Measurements from ENCODE around the gene NANOS3. TPM values are rescaled to one million over a fixed set of nuclear protein-coding genes. Genes with fewer than 3 reads are reported as not detected.

The NANOS3 gene
- total and polyA plus RNA-seq, 9 of the 15 experiments (the other 6 are each of a cell fraction or from before 2014, with no cell fraction given): not detected

- TF ChIP-seq ZNF318 (IDR thresholded peaks at IDR 0.05; ENCODE audit: borderline replicate concordance in 1 of 2, low read depth in 1 of 2): no peak
- TF ChIP-seq ZNF696 (CRISPR knock-in tag; conservative IDR thresholded peaks at IDR 0.05): no peak
- TF ChIP-seq ZNF77 (CRISPR knock-in tag; IDR thresholded peaks at IDR 0.05): no peak
- no peak for TF ChIP-seq ZNF3 (CRISPR knock-in tag; IDR thresholded peaks at IDR 0.05)
- TF ChIP-seq ZBTB17 (CRISPR knock-in tag; IDR thresholded peaks at IDR 0.05): 0 out of 2 replicates have a peak, but pooled peaks have one; percentile 35
- TF ChIP-seq ZNF766 (CRISPR knock-in tag; conservative IDR thresholded peaks at IDR 0.05): no peak
- no peak for TF ChIP-seq ZNF24 (IDR thresholded peaks at IDR 0.05)
- no peak for TF ChIP-seq ZFPM2 (CRISPR knock-in tag; IDR thresholded peaks at IDR 0.05)
- TF ChIP-seq ARHGAP35 (IDR thresholded peaks at IDR 0.05; ENCODE audit: partially characterized antibody): no peak
- TF ChIP-seq ZBED1 (IDR thresholded peaks at IDR 0.05): no peak
- TF ChIP-seq HMG20B (CRISPR knock-in tag; IDR thresholded peaks at IDR 0.05): no peak
- TF ChIP-seq U2AF1 (optimal IDR thresholded peaks at IDR 0.05; ENCODE audit: low read depth, low read length): no peak
- no peak for TF ChIP-seq NR2C2 (CRISPR knock-in tag; IDR thresholded peaks at IDR 0.05)
- peak; percentile 65; the same call in 1 of the 2 replicates for TF ChIP-seq NR2C2 (tag; IDR thresholded peaks at IDR 0.05)
- no peak for TF ChIP-seq DPF2 (IDR thresholded peaks at IDR 0.05)
- 0 out of 4 replicates have a peak, but pooled peaks of 1 of the 2 experiments have one; percentile 21 for TF ChIP-seq RCOR1 (IDR thresholded peaks at IDR 0.05; ENCODE audit: borderline replicate concordance in 1 of 2, low read depth in 2 of 2, low read length in 2 of 2)
- no peak for TF ChIP-seq E4F1 (CRISPR knock-in tag; IDR thresholded peaks at IDR 0.05; ENCODE audit: borderline replicate concordance)
- no peak for TF ChIP-seq SP1 (CRISPR knock-in tag; IDR thresholded peaks at IDR 0.05)
- no peak for TF ChIP-seq MED1 (CRISPR knock-in tag; IDR thresholded peaks at IDR 0.05; ENCODE audit: borderline replicate concordance)
Observed at GRCh38 chr19:13842291-13843103, 34.4 kb upstream of the NANOS3 start (continued).
